ENCODE data around the gene CHST14.

Gene CHST14, protein sequence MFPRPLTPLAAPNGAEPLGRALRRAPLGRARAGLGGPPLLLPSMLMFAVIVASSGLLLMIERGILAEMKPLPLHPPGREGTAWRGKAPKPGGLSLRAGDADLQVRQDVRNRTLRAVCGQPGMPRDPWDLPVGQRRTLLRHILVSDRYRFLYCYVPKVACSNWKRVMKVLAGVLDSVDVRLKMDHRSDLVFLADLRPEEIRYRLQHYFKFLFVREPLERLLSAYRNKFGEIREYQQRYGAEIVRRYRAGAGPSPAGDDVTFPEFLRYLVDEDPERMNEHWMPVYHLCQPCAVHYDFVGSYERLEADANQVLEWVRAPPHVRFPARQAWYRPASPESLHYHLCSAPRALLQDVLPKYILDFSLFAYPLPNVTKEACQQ

GRCh38 chr15:40470423-40471104 is at the start of gene CHST14:
TSS of gene CHST14 (plus strand) at chr15:40470984. CDS start at chr15:40471214, 230 bp downstream.
- peak; percentile 53 for DNase-seq (ENCODE audit: low spot score)

DNA sequence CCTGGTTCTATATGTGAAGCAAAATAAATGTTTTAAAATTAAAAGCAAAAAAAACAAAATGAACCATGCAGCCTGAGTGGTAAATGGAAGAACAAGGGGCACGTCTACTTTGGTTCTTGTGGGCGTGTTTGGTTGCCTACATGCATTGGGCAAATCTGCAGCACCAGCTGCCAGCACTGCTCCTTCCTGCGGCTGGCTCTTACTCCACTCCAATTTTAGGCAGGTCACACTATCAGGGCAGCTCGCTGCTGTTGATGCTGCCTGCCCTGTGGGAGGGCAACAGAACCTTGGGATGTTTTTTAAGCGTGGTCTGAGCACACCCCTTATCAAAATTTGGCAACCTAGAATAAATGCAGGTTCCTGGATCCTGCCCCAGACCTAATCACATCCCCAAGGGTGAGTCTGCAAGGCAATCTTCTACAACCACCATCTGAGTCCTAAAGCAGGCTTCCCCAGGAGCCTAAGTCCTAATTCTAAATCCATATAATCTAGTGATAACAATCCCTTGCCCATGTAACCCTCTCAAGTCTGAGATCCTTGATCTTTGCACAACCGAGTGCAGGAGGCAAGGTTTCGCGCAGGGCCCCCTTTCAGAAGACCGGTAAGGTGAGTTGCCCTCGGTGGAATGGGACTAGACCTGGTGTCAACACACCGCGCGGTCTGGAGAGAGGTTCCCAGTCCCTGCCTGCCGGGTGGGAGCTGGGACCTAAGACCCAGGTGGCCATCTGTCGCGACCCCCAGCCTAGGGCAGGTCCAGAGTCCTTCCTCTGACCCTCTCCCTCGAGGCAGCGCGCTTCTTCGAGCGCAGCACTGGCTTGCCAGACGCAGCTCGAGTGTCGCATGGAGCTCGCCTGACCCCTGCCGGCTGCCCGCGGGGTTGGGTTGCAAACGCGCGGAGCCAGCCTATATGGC is 49.3 kb upstream of the CHST14 start:
- peak; percentile 77 for DNase-seq (ENCODE audit: low spot score)

GRCh38 chr15:40424483-40425115 is 46.2 kb upstream of the CHST14 start:
- no peak for DNase-seq (ENCODE audit: low spot score)

DNA sequence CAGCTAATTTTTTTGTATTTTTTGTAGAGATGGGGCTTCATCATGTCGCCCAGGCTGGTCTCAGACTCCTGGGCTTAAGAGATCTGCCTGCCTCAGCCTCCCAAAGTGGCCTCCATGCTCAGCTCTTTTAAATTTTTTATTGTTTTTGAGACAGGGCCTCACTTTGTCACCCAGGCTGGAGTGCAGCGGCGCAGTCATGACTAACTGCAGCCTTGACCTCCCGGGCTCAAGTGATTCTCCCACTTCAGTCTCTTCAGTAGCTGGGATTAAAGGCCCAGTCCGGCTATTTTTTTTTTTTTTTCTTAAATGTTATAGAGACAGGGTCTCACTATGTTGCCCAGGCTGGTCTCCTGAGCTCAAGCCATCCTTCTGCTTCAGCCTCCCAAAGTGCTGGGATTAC is 45.1 kb upstream of the CHST14 start:
- DNase-seq (ENCODE audit: low spot score): no peak

DNA sequence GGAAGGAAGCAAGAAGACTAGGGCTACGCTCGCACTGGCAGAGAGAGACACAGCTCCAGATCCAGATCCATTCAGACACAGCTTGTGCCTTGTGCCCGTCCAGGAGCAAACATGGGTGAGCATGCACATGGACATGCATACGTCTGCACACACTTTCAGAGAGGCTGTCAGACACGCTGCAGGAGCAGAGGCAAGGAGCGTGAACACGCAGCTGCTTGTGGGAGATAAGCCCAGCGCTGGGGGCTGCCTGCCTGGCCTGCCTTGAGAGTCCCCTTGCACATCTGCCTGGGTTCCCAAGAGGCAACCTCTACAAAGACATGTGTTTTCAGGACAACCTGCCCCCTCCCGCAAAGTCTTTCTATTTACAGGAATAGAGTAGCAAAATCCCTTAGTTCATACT is 43.6 kb upstream of the CHST14 start:
- DNase-seq (ENCODE audit: low spot score): no peak

DNA sequence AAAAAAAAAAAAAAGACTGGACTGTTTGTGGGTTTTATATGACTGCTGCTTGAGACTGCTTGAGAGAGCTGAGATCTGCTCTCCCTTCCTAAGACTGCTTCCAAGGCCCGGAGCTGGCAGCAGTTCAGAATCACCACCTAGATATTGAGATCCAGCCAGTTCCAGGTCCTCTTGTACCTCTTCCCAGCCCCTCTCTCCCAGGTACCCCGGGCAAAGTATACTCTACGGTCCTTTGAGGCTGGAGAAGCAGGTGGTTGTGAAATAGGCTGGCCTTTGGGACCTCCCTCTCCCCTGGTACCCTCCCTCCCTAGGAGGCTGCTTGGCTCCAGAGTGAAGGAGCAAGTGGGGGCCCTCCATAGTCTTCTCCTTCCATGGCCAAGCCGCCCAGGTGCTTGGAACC is 42.6 kb upstream of the CHST14 start:
- no peak for DNase-seq (ENCODE audit: low spot score)

DNA sequence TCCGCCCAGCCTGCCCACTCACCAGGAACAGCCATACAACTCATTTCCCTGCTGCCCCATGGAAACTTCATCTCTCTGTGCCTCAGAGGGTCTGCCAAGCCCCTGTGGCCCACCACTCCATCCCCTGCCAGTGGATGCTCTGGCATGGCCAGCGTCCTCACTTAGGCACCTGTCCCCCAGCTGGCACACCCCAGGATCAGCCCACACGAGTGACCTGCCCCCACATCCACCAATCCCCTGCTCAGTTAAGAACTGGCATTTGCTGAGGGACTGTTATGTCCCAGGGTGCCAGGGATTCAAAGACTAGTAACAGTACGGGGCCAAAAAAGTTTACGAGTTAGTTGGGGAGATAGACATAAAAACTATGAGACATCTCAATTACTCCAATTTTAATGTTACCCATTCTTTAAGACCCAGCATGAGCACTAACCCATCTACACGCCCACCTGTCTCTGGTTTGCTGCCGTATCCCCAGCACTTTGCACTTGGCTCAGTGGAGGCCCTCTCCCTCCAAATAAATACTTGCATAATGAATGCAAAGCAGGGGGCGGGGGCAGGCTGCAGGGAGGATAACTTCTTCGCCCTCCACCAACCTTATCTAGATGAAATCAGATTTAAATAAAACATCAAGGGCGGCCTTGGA is 41.6 kb upstream of the CHST14 start:
- DNase-seq (ENCODE audit: low spot score): no peak

DNA sequence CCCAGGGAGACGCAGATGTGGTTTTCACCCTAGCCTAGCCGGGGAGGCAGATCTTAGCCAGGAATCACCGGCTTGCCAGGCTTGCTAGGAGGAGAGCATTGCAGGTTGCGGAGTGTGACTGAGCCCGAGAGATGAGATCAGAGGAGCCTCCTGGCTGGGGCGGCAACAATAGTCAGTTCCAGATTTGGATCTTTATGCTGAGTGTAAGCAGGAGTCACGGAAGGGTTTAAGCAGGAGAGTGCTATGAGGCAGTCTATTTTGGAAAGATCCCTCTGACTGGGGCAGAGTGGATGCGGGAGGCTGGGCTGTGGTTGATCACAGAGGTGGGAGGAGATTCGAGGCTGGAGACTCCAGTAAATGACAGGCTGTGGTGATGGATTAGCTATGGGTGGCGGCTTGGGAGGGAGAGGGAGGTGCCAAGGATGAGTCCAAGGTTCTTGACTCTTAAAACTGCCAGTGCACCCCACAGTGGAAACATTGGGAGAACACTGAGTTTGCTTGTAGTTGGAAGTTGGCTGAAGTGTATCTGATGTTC is 40.4 kb upstream of the CHST14 start:
- no peak for DNase-seq (ENCODE audit: low spot score)

GRCh38 chr15:40435023-40435709 is 35.6 kb upstream of the CHST14 start:
- DNase-seq (ENCODE audit: low spot score): no peak

- DNase-seq (ENCODE audit: low spot score): no peak
These were observed 35.1 kb upstream of the CHST14 start for GRCh38 chr15:40435710-40436089.

GRCh38 chr15:40436116-40436891 is 34.5 kb upstream of the CHST14 start:
- no peak for DNase-seq (ENCODE audit: low spot score)

DNA sequence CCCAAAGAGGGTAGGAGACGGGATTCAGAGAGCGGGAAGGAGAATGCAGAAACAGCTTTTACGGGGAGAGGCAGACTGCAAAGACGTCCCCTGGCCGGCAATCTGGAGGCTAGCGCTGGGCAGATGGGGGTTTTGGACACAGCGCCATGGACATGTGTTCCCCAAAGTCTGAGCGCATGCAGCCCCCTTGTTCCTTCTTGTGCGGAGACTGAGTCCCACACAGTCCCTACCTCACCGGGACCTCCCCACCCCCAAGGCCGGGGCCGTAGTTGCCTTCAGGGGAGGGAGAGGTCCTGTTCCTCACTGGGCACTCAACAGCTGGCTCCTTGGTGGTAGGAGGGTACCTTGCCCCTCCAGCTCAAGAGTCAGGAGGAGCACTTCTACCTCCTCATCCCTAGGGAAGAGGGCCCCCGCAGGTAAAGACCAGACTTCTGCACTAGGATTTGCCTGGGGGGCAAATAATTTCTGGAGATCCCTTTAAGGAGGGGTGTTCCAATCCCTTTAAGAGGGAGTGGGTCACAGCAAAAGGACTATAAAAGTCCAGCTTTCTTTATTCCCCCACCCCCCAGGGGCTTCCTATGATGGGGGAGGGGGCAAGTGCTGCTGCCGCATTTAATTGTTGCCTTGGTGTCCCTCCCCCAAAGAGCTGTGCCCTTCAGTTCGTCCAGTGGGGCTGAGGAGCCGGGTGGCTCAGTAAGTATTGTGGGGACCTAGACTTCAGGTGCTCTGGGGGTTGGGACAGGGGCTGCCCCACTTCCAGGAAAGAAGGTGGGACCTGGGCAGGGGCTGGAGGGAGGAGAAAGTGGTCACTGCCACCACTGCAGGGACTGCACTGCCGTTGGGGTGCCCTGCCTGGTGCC is 33.7 kb upstream of the CHST14 start:
- no peak for DNase-seq (ENCODE audit: low spot score)

DNA sequence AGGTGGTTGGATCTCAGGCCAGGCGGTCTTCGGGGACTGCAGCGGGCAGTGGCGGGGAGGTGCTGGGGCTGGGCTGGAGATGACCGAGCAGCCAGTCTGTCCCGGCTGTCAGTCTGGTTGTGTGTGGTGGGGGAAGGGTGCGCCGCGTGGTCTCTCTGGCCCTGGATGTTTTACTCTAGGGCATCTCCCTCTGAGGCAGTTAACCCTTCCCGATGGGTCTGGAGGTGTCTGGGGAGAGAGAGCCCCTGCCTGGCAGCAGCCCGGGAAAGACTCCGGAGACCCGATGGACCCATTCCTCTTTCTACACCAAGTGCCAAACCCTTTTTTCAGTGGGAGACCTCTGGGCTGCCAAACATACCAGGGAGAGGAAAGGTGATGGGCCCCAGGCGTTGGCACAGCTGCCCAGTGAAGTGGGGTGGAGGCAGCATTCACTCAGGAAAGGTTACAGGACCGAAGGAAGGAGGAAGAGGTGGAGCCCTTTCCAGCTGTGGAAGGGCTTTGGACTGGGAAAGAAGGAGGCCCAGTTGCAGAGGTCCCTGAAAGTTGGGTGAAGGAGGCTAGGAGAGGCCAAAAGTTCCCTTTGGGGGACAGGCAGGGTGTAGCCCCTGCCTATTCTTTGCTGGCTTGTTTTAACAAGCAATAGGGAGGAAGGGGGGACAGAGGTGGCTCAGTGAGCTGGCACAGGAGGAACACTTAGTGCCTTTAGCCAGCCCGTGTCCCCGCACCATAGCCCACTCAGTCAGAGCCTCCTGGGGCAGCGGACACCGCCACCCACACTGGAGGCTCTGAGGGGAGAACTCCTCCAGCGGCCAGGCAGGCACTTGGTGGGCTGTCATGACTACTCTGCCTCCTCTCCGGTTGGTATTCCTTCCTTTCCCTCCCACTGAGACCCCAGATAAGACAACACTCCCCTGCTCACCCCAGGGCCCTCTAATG is 32.8 kb upstream of the CHST14 start:
- no peak for DNase-seq (ENCODE audit: low spot score)

DNA sequence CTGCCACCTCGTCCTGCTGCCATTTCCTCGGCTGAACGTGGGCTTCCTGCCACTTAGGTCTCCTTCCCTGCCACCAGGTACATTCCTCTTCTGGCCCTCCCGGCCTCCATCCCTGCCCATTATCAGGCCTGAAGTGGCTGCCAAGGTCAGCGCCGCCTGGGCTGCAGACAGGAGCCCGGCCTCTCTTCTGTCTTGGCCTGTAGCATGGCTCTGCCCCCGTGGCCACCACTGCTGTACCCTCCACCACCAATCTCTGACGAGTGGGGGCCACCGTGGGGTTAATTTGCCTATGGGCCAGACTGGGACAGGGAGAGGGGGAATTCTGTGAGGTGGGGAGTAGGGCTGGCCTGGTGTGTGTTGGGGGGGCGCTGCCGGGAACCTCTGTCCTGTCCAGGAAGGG is 32.1 kb upstream of the CHST14 start:
- no peak for DNase-seq (ENCODE audit: low spot score)

DNA sequence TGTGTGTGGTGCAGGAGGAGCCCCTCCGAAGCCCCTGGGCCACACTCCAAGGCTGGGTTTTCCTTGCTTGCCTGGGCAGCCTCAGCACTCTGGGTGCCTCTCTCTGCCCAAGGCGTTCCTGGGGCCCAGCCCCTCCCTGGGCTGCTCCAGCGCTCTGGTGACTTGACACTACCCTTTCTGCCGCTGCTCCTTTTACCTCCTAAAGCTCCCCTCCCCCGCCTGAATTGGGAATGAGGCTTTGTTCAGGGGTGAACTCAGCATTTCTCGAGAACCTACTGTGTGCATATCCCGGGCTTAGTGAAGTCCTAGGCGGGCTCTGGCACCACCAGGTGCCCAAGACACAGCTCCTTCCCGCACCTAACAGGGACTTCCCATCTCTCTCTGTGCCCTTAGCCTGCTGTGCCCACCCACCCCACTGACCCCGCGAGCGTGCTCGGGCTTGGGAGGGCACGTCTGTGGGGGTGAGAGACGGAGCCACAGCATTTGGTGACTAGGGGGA is 31.3 kb upstream of the CHST14 start:
- DNase-seq (ENCODE audit: low spot score): no peak

- DNase-seq (ENCODE audit: low spot score): no peak
These were observed 30.6 kb upstream of the CHST14 start for GRCh38 chr15:40439960-40440742.

Data from CD4-positive, alpha-beta T cell treated with Interleukin-2 at 100 ng/mL for 4 hours (primary cell).